ENCODE measurements around the gene TOR1B. TPM values are rescaled to one million over a fixed set of nuclear protein-coding genes. Genes with fewer than 3 reads are reported as not detected.
A peak's percentile ranks its signal among the peaks of the same experiment; 100 is the strongest.
"Not testable (repeated sequence)": the region's sequence is repeated elsewhere in the genome, so short reads cannot be mapped to it uniquely, and the experiment has no call there.

Gene TOR1B
- total RNA-seq, 1 donor from 2014 or later: 32.8 TPM

DNA sequence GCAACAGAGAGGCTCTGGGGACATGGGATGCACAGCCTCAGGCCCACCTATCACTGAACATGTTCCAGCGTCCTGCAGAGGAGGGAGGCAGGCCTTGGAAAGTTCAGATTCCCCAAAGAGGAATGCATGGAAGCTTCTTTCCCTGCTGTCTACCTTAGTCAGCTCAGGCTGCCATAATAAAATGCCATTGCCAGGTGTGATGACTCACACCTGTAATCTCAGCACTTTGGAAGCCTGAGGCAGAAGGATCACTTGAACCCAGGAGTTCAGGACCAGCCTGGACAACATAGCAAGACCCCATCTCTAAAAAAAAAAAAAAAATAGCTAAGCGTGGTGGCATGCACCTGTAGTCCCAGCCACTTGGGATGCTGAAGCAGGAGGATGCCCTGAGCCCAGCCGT, 24.5 kb upstream of the TOR1B start:
- Histone ChIP-seq H3K27me3 (ENCODE audit: control insufficient read depth, insufficient read depth, low read length) (no peaks in the 10 kb centered on the region), H3K4me3 (ENCODE audit: low read depth, low read length) (no peak overlapping the region), H3K36me3 (ENCODE audit: control insufficient read depth, insufficient read depth, low read length) (no peaks in the 10 kb centered on the region)
- no peak for TF ChIP-seq CTCF (IDR thresholded peaks at IDR 0.05; ENCODE audit: insufficient read depth, low read length, poor library complexity, severe bottlenecking)
- no peak for DNase-seq (ENCODE audit: low read depth)

DNA sequence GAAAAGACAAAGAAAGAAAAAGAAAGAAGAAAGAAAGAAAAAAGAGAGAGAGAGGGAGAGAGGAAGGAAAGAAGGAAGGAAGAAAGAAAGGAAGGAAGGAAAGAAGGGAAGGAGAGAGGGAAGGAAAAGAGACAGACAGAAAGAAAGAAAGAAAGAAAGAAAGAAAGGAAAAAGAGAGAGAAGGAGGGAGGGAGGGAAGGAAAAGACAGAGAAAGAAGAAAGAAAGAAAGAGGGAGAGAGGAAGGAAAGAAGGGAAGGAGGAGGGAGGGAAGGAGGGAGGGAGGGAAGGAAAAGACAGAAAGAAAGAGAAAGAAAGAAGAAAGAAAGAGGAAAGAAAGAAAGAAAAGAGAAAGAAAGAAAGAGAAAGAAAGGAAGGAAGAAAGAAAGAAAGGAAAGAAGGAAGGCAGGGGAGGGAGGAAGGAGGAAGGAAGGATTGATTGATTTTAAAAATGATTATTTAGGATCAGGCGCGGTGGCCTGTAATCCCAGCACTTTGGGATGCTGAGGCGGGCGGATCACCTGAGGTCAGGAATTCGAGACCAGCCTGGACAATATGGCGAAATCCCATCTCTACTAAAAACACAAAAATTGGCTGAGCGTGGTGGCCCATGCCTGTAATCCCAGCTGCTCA, 23.3 kb upstream of the TOR1B start:
- Histone ChIP-seq H3K27me3 (ENCODE audit: control insufficient read depth, insufficient read depth, low read length) (no peaks in the 10 kb centered on the region), H3K4me3 (ENCODE audit: low read depth, low read length) (no peak overlapping the region), H3K36me3 (ENCODE audit: control insufficient read depth, insufficient read depth, low read length) (no peaks in the 10 kb centered on the region)
- no peak for TF ChIP-seq CTCF (IDR thresholded peaks at IDR 0.05; ENCODE audit: insufficient read depth, low read length, poor library complexity, severe bottlenecking)
- no peak for DNase-seq (ENCODE audit: low read depth)

DNA sequence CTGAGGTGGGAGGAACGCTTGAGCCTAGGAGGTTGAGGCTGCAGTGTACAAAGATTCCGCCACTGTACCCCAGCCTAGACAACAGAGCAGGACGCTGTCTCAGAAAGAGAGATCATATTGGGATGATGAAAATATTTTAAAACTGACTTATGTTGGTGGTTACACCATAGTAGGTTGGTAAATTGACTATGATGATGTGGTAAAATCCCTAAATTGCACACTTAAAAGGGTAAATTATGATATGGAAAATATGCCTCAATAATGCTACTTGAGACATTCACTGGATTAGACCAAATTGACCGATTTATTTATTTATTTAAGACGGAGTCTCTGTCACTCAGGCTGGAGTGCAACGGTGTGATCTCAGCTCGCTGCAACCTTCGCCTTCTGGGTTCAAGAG, 21.9 kb upstream of the TOR1B start:
- Histone ChIP-seq H3K36me3 (ENCODE audit: control insufficient read depth, insufficient read depth, low read length) (no peaks in the 10 kb centered on the region), H3K4me3 (ENCODE audit: low read depth, low read length) (no peak overlapping the region), H3K27me3 (ENCODE audit: control insufficient read depth, insufficient read depth, low read length) (no peaks in the 10 kb centered on the region)
- TF ChIP-seq CTCF (IDR thresholded peaks at IDR 0.05; ENCODE audit: insufficient read depth, low read length, poor library complexity, severe bottlenecking): no peak
- DNase-seq (ENCODE audit: low read depth): no peak

- Histone ChIP-seq H3K36me3 (ENCODE audit: control insufficient read depth, insufficient read depth, low read length) (no peaks in the 10 kb centered on the region), H3K27me3 (ENCODE audit: control insufficient read depth, insufficient read depth, low read length) (no peaks in the 10 kb centered on the region), H3K4me3 (ENCODE audit: low read depth, low read length) (no peak overlapping the region)
- no peak for TF ChIP-seq CTCF (IDR thresholded peaks at IDR 0.05; ENCODE audit: insufficient read depth, low read length, poor library complexity, severe bottlenecking)
- DNase-seq (ENCODE audit: low read depth): no peak
Observed at GRCh38 chr9:129781981-129782380, 21.0 kb upstream of the TOR1B start.

DNA sequence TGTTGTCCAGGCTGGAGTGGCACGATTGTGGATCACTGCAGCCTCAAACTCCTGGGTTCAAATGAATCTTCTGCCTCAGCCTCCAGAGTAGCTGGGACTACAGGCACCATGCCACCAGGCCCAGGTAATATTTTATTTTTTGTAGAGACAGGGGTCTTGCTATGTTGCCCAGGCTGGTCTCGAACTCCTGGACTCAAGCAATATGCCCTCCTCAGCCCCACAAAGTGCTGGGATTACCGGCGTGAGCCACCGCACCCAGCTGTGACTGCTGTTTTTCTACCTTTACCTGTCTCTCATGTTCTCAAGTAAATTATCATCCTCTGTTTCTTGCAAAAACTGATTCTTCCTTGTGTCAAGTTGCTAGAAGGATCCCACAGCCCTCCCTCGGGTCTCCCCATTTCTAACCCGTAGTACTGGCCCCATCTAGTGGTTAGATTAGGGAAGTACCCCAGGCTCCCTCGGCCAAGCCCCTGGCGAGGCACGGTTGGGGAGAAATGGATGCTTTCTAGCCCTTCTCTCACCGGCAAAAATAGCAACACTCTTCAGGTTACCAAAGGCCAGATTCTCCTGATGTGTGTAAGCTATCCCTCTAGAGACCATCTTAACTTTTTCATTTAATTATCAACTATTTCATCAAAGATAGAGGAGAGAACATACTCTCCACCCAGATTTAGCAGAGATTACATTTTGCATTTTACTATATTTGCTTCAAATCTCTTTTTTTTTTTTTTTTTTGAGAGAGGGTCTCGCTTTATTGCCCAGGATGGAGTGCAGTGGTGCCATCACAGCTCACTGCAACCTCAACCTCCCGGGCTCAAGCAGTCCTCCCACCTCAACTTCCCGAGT, 19.2 kb upstream of the TOR1B start:
- H3K4me3 ChIP-seq (ENCODE audit: low read depth, low read length): no peak overlapping the region
- no peaks in the 10 kb centered on the region for H3K36me3 ChIP-seq (ENCODE audit: control insufficient read depth, insufficient read depth, low read length)
- DNase-seq (ENCODE audit: low read depth): no peak
- TF ChIP-seq CTCF (IDR thresholded peaks at IDR 0.05; ENCODE audit: insufficient read depth, low read length, poor library complexity, severe bottlenecking): peak; percentile 90
- H3K27me3 ChIP-seq (ENCODE audit: control insufficient read depth, insufficient read depth, low read length): no peaks in the 10 kb centered on the region

- DNase-seq (ENCODE audit: low read depth); H3K27me3 ChIP-seq (ENCODE audit: control insufficient read depth, insufficient read depth, low read length); H3K36me3 ChIP-seq (ENCODE audit: control insufficient read depth, insufficient read depth, low read length); H3K4me3 ChIP-seq (ENCODE audit: low read depth, low read length): not testable (repeated sequence)
Observed at GRCh38 chr9:129784970-129785369, 18.0 kb upstream of the TOR1B start.
